Astrocyte (in vitro differentiated cells and primary cell): ENCODE results near the gene RTKN2. TPM values are rescaled to one million over a fixed set of nuclear protein-coding genes. Genes with fewer than 3 reads are reported as not detected.
A peak's percentile ranks its signal among the peaks of the same experiment; 100 is the strongest.

Experiments used
- DNase-seq: peaks from one replicate; pipeline ENCODE4 v3.0.0-alpha.2; 2010; ENCODE audit warnings: low read depth
- FAIRE-seq: peaks from 2 replicates; lab custom pipeline; 2011; peaks lifted over from hg19 to GRCh38; lab: Jason Lieb, UNC
- H2AFZ ChIP-seq: 2 replicates; pipeline ENCODE4 v1.6.0; 2012; ENCODE audit warnings: low read depth, low read length, inconsistent platforms
- H3K27ac ChIP-seq: 2 replicates; pipeline ENCODE4 v1.5.1; 2011; ENCODE audit warnings: low read depth, low read length, inconsistent platforms
- H3K27me3 ChIP-seq: 2 replicates; pipeline ENCODE4 v1.6.0; 2011; ENCODE audit warnings: low read length, inconsistent platforms; ENCODE audit not compliant: insufficient read depth
- H3K36me3 ChIP-seq: 2 replicates; pipeline ENCODE4 v1.5.1; 2011; ENCODE audit warnings: low read length, inconsistent platforms; ENCODE audit not compliant: insufficient read depth
- H3K4me1 ChIP-seq: 2 replicates; pipeline ENCODE4 v1.5.1; 2011; ENCODE audit warnings: low read length, inconsistent platforms; ENCODE audit not compliant: insufficient read depth
- H3K4me2 ChIP-seq: 2 replicates; pipeline ENCODE4 v1.6.0; 2012; ENCODE audit warnings: low read length, inconsistent platforms
- H3K4me3 ChIP-seq: 2 replicates; pipeline ENCODE4 v1.5.1; 2011; ENCODE audit warnings: low read depth, mild to moderate bottlenecking, low read length, inconsistent platforms; ENCODE audit not compliant: insufficient read depth
- H3K79me2 ChIP-seq: 2 replicates; pipeline ENCODE4 v1.6.0; 2012; ENCODE audit warnings: mild to moderate bottlenecking, low read length, inconsistent platforms; ENCODE audit not compliant: insufficient read depth
- H3K9ac ChIP-seq: 2 replicates; pipeline ENCODE4 v1.6.0; 2012; ENCODE audit warnings: mild to moderate bottlenecking, low read length, inconsistent platforms
- H3K9me3 ChIP-seq: 2 replicates; pipeline ENCODE4 v1.5.1; 2012; ENCODE audit warnings: low read depth, mild to moderate bottlenecking, low read length, inconsistent platforms; ENCODE audit not compliant: insufficient read depth
- H4K20me1 ChIP-seq: 2 replicates; pipeline ENCODE4 v1.6.0; 2012; ENCODE audit warnings: low read length, inconsistent platforms; ENCODE audit not compliant: insufficient read depth
- H3K27ac Mint-ChIP-seq: one replicate; pipeline ENCODE4 v1.8.0; 2021; ENCODE audit warnings: mild to moderate bottlenecking, mixed read lengths; ENCODE audit not compliant: unreplicated experiment
- H3K27me3 Mint-ChIP-seq: one replicate; pipeline ENCODE4 v1.8.0; 2021; ENCODE audit warnings: low read depth, mixed read lengths; ENCODE audit not compliant: unreplicated experiment
- H3K36me3 Mint-ChIP-seq: one replicate; pipeline ENCODE4 v1.8.0; 2021; ENCODE audit warnings: low read depth, mixed read lengths; ENCODE audit not compliant: unreplicated experiment
- H3K4me1 Mint-ChIP-seq: one replicate; pipeline ENCODE4 v1.8.0; 2021; ENCODE audit warnings: low read depth, mixed read lengths; ENCODE audit not compliant: unreplicated experiment
- H3K4me3 Mint-ChIP-seq: one replicate; pipeline ENCODE4 v1.8.0; 2021; ENCODE audit warnings: mild to moderate bottlenecking, moderate library complexity, mixed read lengths; ENCODE audit not compliant: unreplicated experiment
- H3K9me3 Mint-ChIP-seq: one replicate; pipeline ENCODE4 v1.8.0; 2021; ENCODE audit warnings: mild to moderate bottlenecking, mixed read lengths; ENCODE audit not compliant: unreplicated experiment
- EZH2 ChIP-seq: IDR thresholded peaks from 2 replicates; pipeline ENCODE4 v1.6.1; 2012; ENCODE audit warnings: mild to moderate bottlenecking, low read length, inconsistent platforms; ENCODE audit not compliant: insufficient read depth
- total RNA-seq: library from RNA; stranded (reverse); gene quantifications from 2 replicates; pipeline ENCODE4 v1.2.1, GENCODE V29; 2021
- TF ChIP-seq, protein P1 (sequence below): IDR thresholded peaks from 2 replicates; pipeline ENCODE4 v1.5.1; 2011; ENCODE audit warnings: low read depth, mild to moderate bottlenecking, inconsistent platforms, low read length, moderate library complexity; ENCODE audit not compliant: insufficient read depth

The RTKN2 gene
- total RNA-seq, 1 donor from 2014 or later, result 8.4 TPM

DNA sequence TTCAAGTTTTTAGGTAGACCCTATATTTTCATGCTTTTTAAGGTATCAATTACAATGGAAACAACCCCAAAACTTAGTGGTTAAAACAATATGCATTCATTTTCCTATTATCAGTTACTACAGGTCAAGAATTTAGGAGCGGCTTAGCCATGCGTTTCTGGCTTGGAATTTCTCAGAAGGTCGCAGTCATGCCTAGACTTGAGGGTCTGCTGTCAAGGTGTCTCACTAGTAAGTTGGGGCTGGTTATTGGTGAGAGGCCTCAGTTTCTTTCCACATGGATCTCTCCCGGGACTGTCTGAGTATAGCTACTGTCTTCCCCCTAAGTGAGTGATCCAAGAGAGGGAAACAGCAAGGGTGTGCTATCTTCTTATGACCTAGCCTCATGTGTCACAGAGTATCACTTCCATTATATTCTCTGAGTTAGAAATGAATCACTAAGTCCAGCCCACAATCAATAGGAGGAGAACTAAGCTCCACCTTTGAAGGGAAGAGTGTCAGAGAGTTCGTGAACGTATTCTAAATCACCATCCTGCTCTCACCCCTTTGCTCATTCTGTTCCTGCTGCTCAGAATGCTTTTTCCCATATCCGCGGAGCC is 80.5 kb downstream of the RTKN2 start:
- H3K4me3 ChIP-seq, result no peak overlapping the region
- FAIRE-seq (no peak), DNase-seq (no peak)
- H3K4me2 ChIP-seq, result no peak overlapping the region
- Mint-ChIP-seq H3K27me3 (no peaks in the 10 kb centered on the region), H3K36me3 (peaks cover 4% of the 10 kb centered on the region), H3K4me3 (no peak overlapping the region), H3K9me3 (no peaks in the 10 kb centered on the region), H3K4me1 (peaks cover 2% of the 10 kb centered on the region), H3K27ac (no peak overlapping the region)
- H3K9ac ChIP-seq, result no peak overlapping the region
- TF ChIP-seq, protein P1, sequence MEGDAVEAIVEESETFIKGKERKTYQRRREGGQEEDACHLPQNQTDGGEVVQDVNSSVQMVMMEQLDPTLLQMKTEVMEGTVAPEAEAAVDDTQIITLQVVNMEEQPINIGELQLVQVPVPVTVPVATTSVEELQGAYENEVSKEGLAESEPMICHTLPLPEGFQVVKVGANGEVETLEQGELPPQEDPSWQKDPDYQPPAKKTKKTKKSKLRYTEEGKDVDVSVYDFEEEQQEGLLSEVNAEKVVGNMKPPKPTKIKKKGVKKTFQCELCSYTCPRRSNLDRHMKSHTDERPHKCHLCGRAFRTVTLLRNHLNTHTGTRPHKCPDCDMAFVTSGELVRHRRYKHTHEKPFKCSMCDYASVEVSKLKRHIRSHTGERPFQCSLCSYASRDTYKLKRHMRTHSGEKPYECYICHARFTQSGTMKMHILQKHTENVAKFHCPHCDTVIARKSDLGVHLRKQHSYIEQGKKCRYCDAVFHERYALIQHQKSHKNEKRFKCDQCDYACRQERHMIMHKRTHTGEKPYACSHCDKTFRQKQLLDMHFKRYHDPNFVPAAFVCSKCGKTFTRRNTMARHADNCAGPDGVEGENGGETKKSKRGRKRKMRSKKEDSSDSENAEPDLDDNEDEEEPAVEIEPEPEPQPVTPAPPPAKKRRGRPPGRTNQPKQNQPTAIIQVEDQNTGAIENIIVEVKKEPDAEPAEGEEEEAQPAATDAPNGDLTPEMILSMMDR, result no peak
- no peak for TF ChIP-seq EZH2
- H2AFZ ChIP-seq, result no peak overlapping the region
- no peaks in the 10 kb centered on the region for H3K27me3 ChIP-seq
- H3K36me3 ChIP-seq, result no peaks in the 10 kb centered on the region
- no peaks in the 10 kb centered on the region for H3K79me2 ChIP-seq
- no peaks in the 10 kb centered on the region for H4K20me1 ChIP-seq
- H3K27ac ChIP-seq, result no peak overlapping the region
- no peaks in the 10 kb centered on the region for H3K4me1 ChIP-seq
- no peaks in the 10 kb centered on the region for H3K9me3 ChIP-seq

DNA sequence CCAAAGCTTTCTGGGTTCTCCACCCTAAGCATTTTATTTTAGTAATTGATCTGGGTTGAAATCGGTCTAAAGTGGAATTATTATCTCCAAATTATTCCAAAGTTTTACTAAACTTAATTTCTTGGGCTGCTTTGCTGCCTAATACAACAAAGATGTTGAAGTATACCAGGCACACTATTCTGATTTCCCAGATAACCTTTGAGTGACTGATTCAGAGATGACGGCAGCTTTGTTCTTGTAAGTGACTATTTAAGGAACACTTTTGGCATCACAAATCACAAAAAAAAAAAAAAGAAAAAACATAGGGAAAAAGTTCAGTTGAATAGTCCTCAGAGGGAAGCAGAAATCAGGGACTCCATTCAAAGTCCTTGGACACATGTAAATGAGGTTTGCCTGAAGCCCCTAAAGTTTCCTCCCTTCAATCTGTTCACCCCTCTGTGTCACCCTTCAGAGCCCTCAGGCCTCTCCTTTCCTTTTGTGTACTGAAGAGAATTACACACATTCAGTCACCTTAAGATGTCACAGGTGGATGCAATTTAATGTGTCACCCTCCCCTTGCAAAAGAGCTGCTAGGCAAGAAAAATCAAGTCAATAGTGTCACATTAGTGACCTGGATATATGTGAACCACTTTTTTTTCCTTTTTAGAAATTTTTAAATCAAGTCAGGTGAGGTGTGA is 81.5 kb downstream of the RTKN2 start:
- no peaks in the 10 kb centered on the region for H3K27me3 ChIP-seq
- Mint-ChIP-seq H3K4me3 (no peak overlapping the region), H3K9me3 (no peaks in the 10 kb centered on the region), H3K27me3 (no peaks in the 10 kb centered on the region), H3K4me1 (peaks cover 2% of the 10 kb centered on the region), H3K27ac (no peak overlapping the region), H3K36me3 (peaks cover 4% of the 10 kb centered on the region)
- TF ChIP-seq, protein P1, result no peak
- TF ChIP-seq EZH2, result no peak
- H4K20me1 ChIP-seq, result no peaks in the 10 kb centered on the region
- no peak overlapping the region for H3K27ac ChIP-seq
- no peaks in the 10 kb centered on the region for H3K4me1 ChIP-seq
- no peak overlapping the region for H2AFZ ChIP-seq
- H3K4me2 ChIP-seq, result no peak overlapping the region
- H3K9ac ChIP-seq, result no peak overlapping the region
- FAIRE-seq (no peak), DNase-seq (peak; percentile 65)
- no peak overlapping the region for H3K4me3 ChIP-seq
- no peaks in the 10 kb centered on the region for H3K36me3 ChIP-seq
- no peaks in the 10 kb centered on the region for H3K79me2 ChIP-seq
- H3K9me3 ChIP-seq, result no peaks in the 10 kb centered on the region
